WTC11 (cell line): ENCODE measurements around the gene AGFG2. TPM values are rescaled to one million over a fixed set of nuclear protein-coding genes. Genes with fewer than 3 reads are reported as not detected.
A peak's percentile ranks its signal among the peaks of the same experiment; 100 is the strongest.

Experiments
- ATAC-seq: fragments of 200-7000 bp; cut with Tn5 transposase; 2 replicates; pipeline ENCODE4 v1.10.0; 2021; ENCODE audit warnings: mild to moderate bottlenecking, moderate library complexity
- CTCF ChIA-PET: fragments of 300-600 bp; sonication (Branson Sonifier 250); formaldehyde crosslinking; loops from one replicate; lab custom pipeline; 2021; ENCODE audit warnings: antibody characterized with exemption; lab: Charles Lee
- POLR2A ChIA-PET: fragments of 350-600 bp; sonication (Branson Sonifier 250); formaldehyde crosslinking; loops from one replicate; lab custom pipeline; 2021; ENCODE audit warnings: antibody characterized with exemption; lab: Charles Lee
- DNase-seq: peaks from one replicate; pipeline ENCODE4 v3.0.0; 2021; ENCODE audit warnings: low spot score
- H3K27ac Mint-ChIP-seq: 2 replicates; pipeline ENCODE4 v1.8.0; 2021; ENCODE audit warnings: mixed read lengths
- H3K27me3 Mint-ChIP-seq: 2 replicates; pipeline ENCODE4 v1.8.0; 2021; ENCODE audit warnings: low read depth, mild to moderate bottlenecking, moderate library complexity, mixed read lengths
- H3K36me3 Mint-ChIP-seq: 2 replicates; pipeline ENCODE4 v1.8.0; 2021; ENCODE audit warnings: mixed read lengths
- H3K4me1 Mint-ChIP-seq: 2 replicates; pipeline ENCODE4 v1.8.0; 2022; ENCODE audit warnings: mixed read lengths
- H3K4me3 Mint-ChIP-seq: 2 replicates; pipeline ENCODE4 v1.8.0; 2021; ENCODE audit warnings: mild to moderate bottlenecking, moderate library complexity, mixed read lengths
- H3K9me3 Mint-ChIP-seq: 2 replicates; pipeline ENCODE4 v1.8.0; 2021; ENCODE audit warnings: mixed read lengths
- AFF4 ChIP-seq: sonication (generic); formaldehyde crosslinking; IDR thresholded peaks from 2 replicates; pipeline ENCODE4 v1.8.1; 2023; ENCODE audit warnings: mild to moderate bottlenecking, missing genetic modification reagents, borderline replicate concordance
- AR ChIP-seq: fragments of 250-450 bp; sonication (Bioruptor Pico); IDR thresholded peaks from 2 replicates; pipeline ENCODE4 v1.9.0; 2021; ENCODE audit warnings: mild to moderate bottlenecking
- CREB1 ChIP-seq: sonication (generic); formaldehyde crosslinking; IDR thresholded peaks from 2 replicates; pipeline ENCODE4 v1.8.0; 2023; ENCODE audit warnings: mild to moderate bottlenecking, missing genetic modification reagents
- ESRRA ChIP-seq: sonication (generic); formaldehyde crosslinking; IDR thresholded peaks from 2 replicates; pipeline ENCODE4 v1.8.1; 2022; ENCODE audit warnings: mild to moderate bottlenecking, missing genetic modification reagents, borderline replicate concordance
- FOXP1 ChIP-seq: sonication (generic); formaldehyde crosslinking; IDR thresholded peaks from 2 replicates; pipeline ENCODE4 v1.8.0; 2022; ENCODE audit warnings: missing genetic modification reagents, mild to moderate bottlenecking, moderate library complexity, borderline replicate concordance
- GTF2I ChIP-seq: fragments of 250-450 bp; sonication (Bioruptor Pico); conservative IDR thresholded peaks from 2 replicates; pipeline ENCODE4 v1.4.0; 2021; ENCODE audit warnings: mild to moderate bottlenecking
- KAT7 ChIP-seq: sonication (generic); formaldehyde crosslinking; IDR thresholded peaks from 2 replicates; pipeline ENCODE4 v1.8.1; 2023; ENCODE audit warnings: missing genetic modification reagents, mild to moderate bottlenecking, borderline replicate concordance
- NR1H2 ChIP-seq: sonication (generic); formaldehyde crosslinking; IDR thresholded peaks from 2 replicates; pipeline ENCODE4 v1.9.0; 2021; ENCODE audit warnings: mild to moderate bottlenecking, moderate library complexity, missing genetic modification reagents
- NR2C2 ChIP-seq: sonication (generic); formaldehyde crosslinking; IDR thresholded peaks from 2 replicates; pipeline ENCODE4 v1.8.0; 2022; ENCODE audit warnings: mild to moderate bottlenecking, missing genetic modification reagents
- NR3C1 ChIP-seq: sonication (generic); formaldehyde crosslinking; conservative IDR thresholded peaks from 2 replicates; pipeline ENCODE4 v1.8.1; 2023; ENCODE audit warnings: low read depth, mild to moderate bottlenecking, missing genetic modification reagents
- RORB ChIP-seq: fragments of 250-450 bp; sonication (Bioruptor Pico); IDR thresholded peaks from 2 replicates; pipeline ENCODE4 v1.9.0; 2021; ENCODE audit warnings: mild to moderate bottlenecking
- SMAD4 ChIP-seq: sonication (generic); formaldehyde crosslinking; IDR thresholded peaks from 2 replicates; pipeline ENCODE4 v1.8.0; 2022; ENCODE audit warnings: mild to moderate bottlenecking, missing genetic modification reagents
- SP1 ChIP-seq: sonication (generic); formaldehyde crosslinking; conservative IDR thresholded peaks from 2 replicates; pipeline ENCODE4 v1.8.1; 2022; ENCODE audit warnings: missing genetic modification reagents
- ZBTB21 ChIP-seq: sonication (generic); formaldehyde crosslinking; IDR thresholded peaks from 2 replicates; pipeline ENCODE4 v1.8.1; 2023; ENCODE audit warnings: mild to moderate bottlenecking, missing genetic modification reagents, borderline replicate concordance
- ZNF121 ChIP-seq: sonication (generic); formaldehyde crosslinking; IDR thresholded peaks from 2 replicates; pipeline ENCODE4 v1.8.0; 2023; ENCODE audit warnings: missing genetic modification reagents
- ZNF263 ChIP-seq: sonication (generic); formaldehyde crosslinking; IDR thresholded peaks from 2 replicates; pipeline ENCODE4 v1.8.1; 2022; ENCODE audit warnings: low read depth, mild to moderate bottlenecking, moderate library complexity, missing genetic modification reagents
- ZNF281 ChIP-seq: sonication (generic); formaldehyde crosslinking; IDR thresholded peaks from 2 replicates; pipeline ENCODE4 v1.8.0; 2023; ENCODE audit warnings: mild to moderate bottlenecking, missing genetic modification reagents
- total RNA-seq: library from RNA; stranded (reverse); gene quantifications from 3 replicates; pipeline ENCODE4 v1.2.3, GENCODE V29; 2021
- TF ChIP-seq, protein P1 (sequence below): sonication (generic); formaldehyde crosslinking; IDR thresholded peaks from 2 replicates; pipeline ENCODE4 v1.8.0; 2022; ENCODE audit warnings: mild to moderate bottlenecking, missing genetic modification reagents
- TF ChIP-seq, protein P2 (sequence below): sonication (generic); formaldehyde crosslinking; IDR thresholded peaks from 2 replicates; pipeline ENCODE4 v1.8.1; 2023; ENCODE audit warnings: mild to moderate bottlenecking, missing genetic modification reagents

Gene AGFG2
- total RNA-seq, 1 experiment from 2014 or later = 6.4 TPM

GRCh38 chr7:100595188-100595587, 56.2 kb downstream of the AGFG2 start:
- Mint-ChIP-seq H3K27ac (no peak overlapping the region), H3K4me1 (peaks cover 7% of the 10 kb centered on the region), H3K36me3 (peaks cover 15% of the 10 kb centered on the region), H3K27me3 (peaks cover 51% of the 10 kb centered on the region), H3K4me3 (no peak overlapping the region), H3K9me3 (no peaks in the 10 kb centered on the region)
- TF ChIP-seq, protein P1, sequence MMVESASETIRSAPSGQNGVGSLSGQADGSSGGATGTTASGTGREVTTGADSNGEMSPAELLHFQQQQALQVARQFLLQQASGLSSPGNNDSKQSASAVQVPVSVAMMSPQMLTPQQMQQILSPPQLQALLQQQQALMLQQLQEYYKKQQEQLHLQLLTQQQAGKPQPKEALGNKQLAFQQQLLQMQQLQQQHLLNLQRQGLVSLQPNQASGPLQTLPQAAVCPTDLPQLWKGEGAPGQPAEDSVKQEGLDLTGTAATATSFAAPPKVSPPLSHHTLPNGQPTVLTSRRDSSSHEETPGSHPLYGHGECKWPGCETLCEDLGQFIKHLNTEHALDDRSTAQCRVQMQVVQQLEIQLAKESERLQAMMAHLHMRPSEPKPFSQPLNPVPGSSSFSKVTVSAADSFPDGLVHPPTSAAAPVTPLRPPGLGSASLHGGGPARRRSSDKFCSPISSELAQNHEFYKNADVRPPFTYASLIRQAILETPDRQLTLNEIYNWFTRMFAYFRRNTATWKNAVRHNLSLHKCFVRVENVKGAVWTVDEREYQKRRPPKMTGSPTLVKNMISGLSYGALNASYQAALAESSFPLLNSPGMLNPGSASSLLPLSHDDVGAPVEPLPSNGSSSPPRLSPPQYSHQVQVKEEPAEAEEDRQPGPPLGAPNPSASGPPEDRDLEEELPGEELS (CRISPR knock-in tag) = no peak
- TF ChIP-seq ZNF121 (CRISPR knock-in tag) = peak; percentile 77; the same call in 1 of the 2 replicates
- DNase-seq = no peak
- POLR2A ChIA-PET = interaction anchor here (1.4 kb wide), 1 partner anchor 9 kb away, joined by 5 read pairs; the partner anchor contains the start of genes FBXO24 and LRCH4
- ATAC-seq = no peak
- CTCF ChIA-PET = interaction anchor here (0.6 kb wide), 1 partner anchor 130 kb away, joined by 3 read pairs; no protein-coding TSS in a partner anchor

- TF ChIP-seq AFF4 (CRISPR knock-in tag) (no peak), SMAD4 (CRISPR knock-in tag) (no peak), ZNF263 (CRISPR knock-in tag) (no peak), SP1 (CRISPR knock-in tag) (no peak), CREB1 (CRISPR knock-in tag) (no peak), RORB (CRISPR knock-in tag) (no peak), ZNF281 (no peak), NR2C2 (no peak), FOXP1 (CRISPR knock-in tag) (no peak), ZNF121 (CRISPR knock-in tag) (no peak), KAT7 (CRISPR knock-in tag) (no peak), ZBTB21 (CRISPR knock-in tag) (no peak), AR (CRISPR knock-in tag) (no peak), ESRRA (CRISPR knock-in tag) (no peak), GTF2I (CRISPR knock-in tag) (no peak), NR1H2 (CRISPR knock-in tag) (no peak), NR3C1 (no peak)
- TF ChIP-seq, protein P2, sequence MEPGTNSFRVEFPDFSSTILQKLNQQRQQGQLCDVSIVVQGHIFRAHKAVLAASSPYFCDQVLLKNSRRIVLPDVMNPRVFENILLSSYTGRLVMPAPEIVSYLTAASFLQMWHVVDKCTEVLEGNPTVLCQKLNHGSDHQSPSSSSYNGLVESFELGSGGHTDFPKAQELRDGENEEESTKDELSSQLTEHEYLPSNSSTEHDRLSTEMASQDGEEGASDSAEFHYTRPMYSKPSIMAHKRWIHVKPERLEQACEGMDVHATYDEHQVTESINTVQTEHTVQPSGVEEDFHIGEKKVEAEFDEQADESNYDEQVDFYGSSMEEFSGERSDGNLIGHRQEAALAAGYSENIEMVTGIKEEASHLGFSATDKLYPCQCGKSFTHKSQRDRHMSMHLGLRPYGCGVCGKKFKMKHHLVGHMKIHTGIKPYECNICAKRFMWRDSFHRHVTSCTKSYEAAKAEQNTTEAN (CRISPR knock-in tag) = no peak
- POLR2A ChIA-PET = no interaction called here
Observed at GRCh38 chr7:100598425-100598824, 59.4 kb downstream of the AGFG2 start.

More at GRCh38 chr7:100598425-100598824, 59.4 kb downstream of the AGFG2 start:
- Mint-ChIP-seq H3K4me3 (no peak overlapping the region), H3K4me1 (peaks cover 26% of the 10 kb centered on the region), H3K27me3 (peaks cover 24% of the 10 kb centered on the region), H3K27ac (no peak overlapping the region; the same call in 1 of the 2 replicates), H3K9me3 (no peaks in the 10 kb centered on the region), H3K36me3 (peaks cover 15% of the 10 kb centered on the region)
- CTCF ChIA-PET = interaction anchor here (1.0 kb wide), 1 partner anchor 255 kb away, joined by 3 read pairs; no protein-coding TSS in a partner anchor
- no peak for ATAC-seq
- DNase-seq = no peak
